NB4 (cell line): ENCODE data around the gene NOS3.

Experiments
- MYC ChIP-seq: IDR thresholded peaks from 2 replicates; pipeline ENCODE4 v1.6.1; 2011; ENCODE audit warnings: low read depth, low read length
- TF ChIP-seq, protein P1 (sequence below): IDR thresholded peaks from one replicate; pipeline ENCODE4 v1.5.1; 2012; ENCODE audit warnings: low read depth, low read length

DNA sequence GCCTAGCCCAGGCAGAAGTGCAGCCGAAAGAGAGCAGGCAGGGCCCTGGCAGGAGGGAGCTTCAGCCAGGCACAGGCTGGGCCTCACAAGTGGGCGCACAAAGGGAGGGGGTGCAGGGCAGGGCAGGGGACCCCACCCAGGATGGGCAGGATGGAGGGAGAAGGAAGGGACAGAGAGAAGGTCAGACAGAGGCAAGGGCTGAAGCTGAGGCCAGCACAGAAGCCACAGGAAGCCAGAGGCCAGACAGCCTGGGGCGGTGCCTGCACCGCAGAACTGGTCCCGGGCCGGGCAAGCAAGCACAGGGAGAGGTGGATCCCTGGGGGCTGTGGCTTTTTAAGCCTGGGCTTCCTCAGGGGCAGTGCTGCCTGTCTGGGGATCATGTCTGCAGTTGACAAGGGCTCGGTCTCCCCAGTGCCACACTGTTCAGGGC is 16.7 kb downstream of the NOS3 start:
- TF ChIP-seq, protein P1, sequence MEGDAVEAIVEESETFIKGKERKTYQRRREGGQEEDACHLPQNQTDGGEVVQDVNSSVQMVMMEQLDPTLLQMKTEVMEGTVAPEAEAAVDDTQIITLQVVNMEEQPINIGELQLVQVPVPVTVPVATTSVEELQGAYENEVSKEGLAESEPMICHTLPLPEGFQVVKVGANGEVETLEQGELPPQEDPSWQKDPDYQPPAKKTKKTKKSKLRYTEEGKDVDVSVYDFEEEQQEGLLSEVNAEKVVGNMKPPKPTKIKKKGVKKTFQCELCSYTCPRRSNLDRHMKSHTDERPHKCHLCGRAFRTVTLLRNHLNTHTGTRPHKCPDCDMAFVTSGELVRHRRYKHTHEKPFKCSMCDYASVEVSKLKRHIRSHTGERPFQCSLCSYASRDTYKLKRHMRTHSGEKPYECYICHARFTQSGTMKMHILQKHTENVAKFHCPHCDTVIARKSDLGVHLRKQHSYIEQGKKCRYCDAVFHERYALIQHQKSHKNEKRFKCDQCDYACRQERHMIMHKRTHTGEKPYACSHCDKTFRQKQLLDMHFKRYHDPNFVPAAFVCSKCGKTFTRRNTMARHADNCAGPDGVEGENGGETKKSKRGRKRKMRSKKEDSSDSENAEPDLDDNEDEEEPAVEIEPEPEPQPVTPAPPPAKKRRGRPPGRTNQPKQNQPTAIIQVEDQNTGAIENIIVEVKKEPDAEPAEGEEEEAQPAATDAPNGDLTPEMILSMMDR, result no peak
- no peak for TF ChIP-seq MYC
